Measurements from ENCODE around the gene ADAM22. TPM values are rescaled to one million over a fixed set of nuclear protein-coding genes. Genes with fewer than 3 reads are reported as not detected.

Gene ADAM22
- total RNA-seq, 1 experiment from 2014 or later, result 18.3 TPM

GRCh38 chr7:88229302-88229995, 295.4 kb downstream of the ADAM22 start:
- Histone ChIP-seq H3K36me3 (no peaks in the 10 kb centered on the region), H3K27me3 (no peaks in the 10 kb centered on the region), H3K27ac (no peak overlapping the region), H3K9me3 (replicated peaks) (no peaks in the 10 kb centered on the region), H3K4me1 (no peaks in the 10 kb centered on the region), H3K4me3 (no peak overlapping the region)
- DNase-seq, result no peak

GRCh38 chr7:88230646-88231045, 296.6 kb downstream of the ADAM22 start:
- no peak for DNase-seq
- H3K27ac ChIP-seq, result no peak overlapping the region
- no peaks in the 10 kb centered on the region for H3K27me3 ChIP-seq
- no peaks in the 10 kb centered on the region for H3K36me3 ChIP-seq
- no peaks in the 10 kb centered on the region for H3K9me3 ChIP-seq (replicated peaks)
- no peak overlapping the region for H3K4me3 ChIP-seq
- no peaks in the 10 kb centered on the region for H3K4me1 ChIP-seq

- H3K9me3 ChIP-seq (replicated peaks), result no peaks in the 10 kb centered on the region
- H3K27me3 ChIP-seq, result no peaks in the 10 kb centered on the region
- H3K4me3 ChIP-seq, result no peak overlapping the region
- no peaks in the 10 kb centered on the region for H3K4me1 ChIP-seq
- DNase-seq, result no peak
- H3K27ac ChIP-seq, result no peak overlapping the region
- no peaks in the 10 kb centered on the region for H3K36me3 ChIP-seq
Observed at GRCh38 chr7:88233828-88234227, 299.8 kb downstream of the ADAM22 start.

- DNase-seq, result no peak
- Histone ChIP-seq H3K9me3 (replicated peaks) (no peaks in the 10 kb centered on the region), H3K36me3 (no peaks in the 10 kb centered on the region; the same call in 1 of the 2 replicates), H3K27me3 (no peaks in the 10 kb centered on the region), H3K4me1 (no peaks in the 10 kb centered on the region), H3K27ac (no peak overlapping the region), H3K4me3 (no peak overlapping the region)
Observed at GRCh38 chr7:88239852-88240251, 305.8 kb downstream of the ADAM22 start.

GRCh38 chr7:88243345-88243909, 309.4 kb downstream of the ADAM22 start:
- Histone ChIP-seq H3K27me3 (no peaks in the 10 kb centered on the region), H3K9me3 (replicated peaks) (no peaks in the 10 kb centered on the region)
- peak; percentile 18 to 73 for DNase-seq

GRCh38 chr7:88244258-88244657, 310.2 kb downstream of the ADAM22 start:
- no peaks in the 10 kb centered on the region for H3K27me3 ChIP-seq
- H3K4me1 ChIP-seq, result no peaks in the 10 kb centered on the region
- no peak overlapping the region for H3K27ac ChIP-seq
- H3K9me3 ChIP-seq (replicated peaks), result no peaks in the 10 kb centered on the region
- H3K36me3 ChIP-seq, result no peaks in the 10 kb centered on the region; the same call in 1 of the 2 replicates
- no peak overlapping the region for H3K4me3 ChIP-seq
- no peak for DNase-seq

More at GRCh38 chr7:88243345-88243909, 309.4 kb downstream of the ADAM22 start:
- H3K36me3 ChIP-seq, result no peaks in the 10 kb centered on the region; the same call in 1 of the 2 replicates
- no peak overlapping the region for H3K27ac ChIP-seq
- no peaks in the 10 kb centered on the region for H3K4me1 ChIP-seq
- H3K4me3 ChIP-seq, result no peak overlapping the region

Other genes starting within 250 kb of the ADAM22 start
- 32.5 and 43.7 TPM in 2 replicates for gene SLC25A40, start 57.9 kb upstream of the ADAM22 start, total RNA-seq (2014; rRNA removed; shearing (Covaris generic))
- gene DBF4, start 57.8 kb upstream of the ADAM22 start, total RNA-seq (2014; rRNA removed; shearing (Covaris generic)), result 123 and 141 TPM in 2 replicates

All from SJCRH30 (cell line).